NCI-H1417 treated with DMSO at 0.1 percent for 48 hours (cell line): ENCODE results near the gene TRAF7.
A peak's percentile ranks its signal among the peaks of the same experiment; 100 is the strongest.
"Not testable (repeated sequence)": the region's sequence is repeated elsewhere in the genome, so short reads cannot be mapped to it uniquely, and the experiment has no call there.

Source experiments
- DNase-seq: peaks from one replicate; lab custom pipeline; 2025; lab: John Stamatoyannopoulos, UW

TRAF7 gene

DNA sequence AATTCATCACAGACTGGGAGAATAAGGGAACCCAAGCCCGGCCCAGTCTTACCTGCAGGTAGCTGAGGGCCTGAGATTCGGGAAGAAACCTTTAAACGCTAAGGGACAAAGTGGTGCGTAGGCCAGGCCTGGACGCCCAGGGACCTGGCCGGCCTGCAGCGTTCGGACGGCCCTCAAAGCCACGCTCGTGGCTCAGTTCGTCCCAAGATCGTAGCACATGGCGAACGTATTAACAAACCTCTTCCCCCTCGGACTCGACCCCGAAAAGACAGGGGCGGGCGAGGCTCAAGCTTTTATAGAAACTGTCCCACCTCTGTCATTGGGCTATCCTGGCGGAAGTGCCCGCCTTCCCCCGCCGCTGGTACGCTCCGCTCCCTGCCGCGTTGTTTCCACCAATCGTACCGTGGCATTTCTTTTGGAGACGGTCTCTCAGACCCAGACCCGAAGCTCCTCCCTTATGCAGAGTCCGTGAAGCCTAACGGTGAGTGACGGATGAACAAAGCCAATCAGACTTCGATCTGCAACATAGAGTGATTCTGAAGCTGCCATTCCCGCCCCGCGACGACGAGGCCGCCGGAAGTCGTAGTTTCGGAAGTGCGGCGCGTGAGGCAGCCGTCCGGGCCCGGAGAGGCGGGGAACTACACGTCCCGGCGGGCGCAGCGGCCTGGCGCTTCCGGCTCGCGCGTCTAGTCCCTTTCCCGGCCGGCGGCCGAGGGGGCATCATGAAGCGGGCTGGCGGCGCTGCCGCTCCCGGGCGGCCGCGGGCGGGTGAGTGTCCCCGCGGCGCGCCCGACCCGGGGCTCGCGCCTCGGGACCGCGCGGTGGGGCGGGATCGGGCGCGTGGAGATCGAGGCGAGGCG is at the start of gene TRAF7:
Gene TRAF7 (plus strand): TSS at position 692 of the 860 bp plus-strand sequence. CDS start 8,139 bp downstream, outside the sequence.
- DNase-seq = peak; percentile 95

DNA sequence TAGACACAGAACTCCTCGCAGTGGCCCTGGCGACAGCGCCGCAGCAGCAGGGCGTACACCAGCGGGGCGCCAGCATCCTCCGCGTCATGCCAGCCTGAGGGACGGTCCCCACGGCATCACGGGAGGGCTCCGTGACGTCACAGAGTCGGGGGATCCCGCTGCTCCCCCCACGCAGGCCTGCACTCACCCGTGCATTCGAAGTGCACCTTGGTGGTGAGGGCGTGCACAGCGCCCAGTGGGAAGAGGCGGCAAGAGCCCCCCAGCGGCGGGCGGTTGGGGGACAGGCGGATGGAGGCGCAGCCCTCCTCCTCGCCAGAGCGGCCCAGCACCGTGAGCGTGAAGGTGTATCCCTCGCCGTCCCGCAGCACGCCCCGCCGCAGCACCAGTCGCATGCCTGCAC is 49.4 kb upstream of the TRAF7 start:
- not testable (repeated sequence) for DNase-seq

DNA sequence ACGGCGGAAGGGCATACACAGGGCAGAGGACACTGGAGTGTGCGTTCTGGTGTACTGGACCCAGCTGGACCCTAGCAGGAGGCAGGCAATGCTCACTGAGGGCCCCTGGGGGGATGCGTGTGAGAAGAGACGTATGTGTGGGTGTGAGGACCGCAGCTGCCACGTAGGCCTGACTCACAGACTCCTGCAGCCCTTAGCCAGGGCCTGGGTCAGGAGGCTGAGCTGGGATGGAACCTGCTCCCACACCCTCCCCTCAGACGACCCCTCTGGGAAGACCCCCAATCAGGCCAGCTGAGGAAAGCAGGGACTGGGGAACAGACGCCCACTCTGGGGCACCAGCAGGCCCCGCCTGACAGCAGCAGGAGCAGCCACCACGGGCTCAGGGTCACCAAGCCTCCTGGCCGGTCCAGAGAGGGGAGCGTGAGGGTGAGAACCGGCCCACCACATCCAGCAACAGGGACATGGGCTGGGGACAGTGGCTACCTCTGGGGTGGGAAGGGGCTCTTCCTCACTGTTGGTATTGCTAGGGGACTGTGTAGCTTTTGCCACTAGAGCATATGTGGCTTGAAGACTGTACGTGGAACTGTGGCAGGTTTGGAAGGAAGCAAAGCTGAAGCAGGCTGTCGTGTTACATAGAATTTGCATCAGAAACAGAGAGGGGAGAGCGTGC is 48.3 kb upstream of the TRAF7 start:
- not testable (repeated sequence) for DNase-seq

DNA sequence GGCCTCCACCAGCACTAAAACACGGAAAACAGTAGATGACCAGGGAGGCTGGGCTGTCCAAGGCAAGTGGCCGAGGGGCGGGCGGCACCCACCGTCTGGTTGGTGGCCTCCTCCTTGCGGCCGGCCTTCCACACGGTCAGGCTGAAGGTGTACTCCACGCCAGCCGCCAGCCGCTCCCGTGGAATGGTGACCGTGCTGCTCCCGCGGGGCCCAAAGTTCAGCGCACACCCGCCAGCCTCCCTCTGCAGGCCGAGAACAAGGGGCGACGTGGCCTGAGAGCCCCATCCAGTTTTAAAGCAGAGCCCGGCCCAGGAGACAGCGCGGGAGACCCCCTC is 47.8 kb upstream of the TRAF7 start:
- DNase-seq = not testable (repeated sequence)

DNA sequence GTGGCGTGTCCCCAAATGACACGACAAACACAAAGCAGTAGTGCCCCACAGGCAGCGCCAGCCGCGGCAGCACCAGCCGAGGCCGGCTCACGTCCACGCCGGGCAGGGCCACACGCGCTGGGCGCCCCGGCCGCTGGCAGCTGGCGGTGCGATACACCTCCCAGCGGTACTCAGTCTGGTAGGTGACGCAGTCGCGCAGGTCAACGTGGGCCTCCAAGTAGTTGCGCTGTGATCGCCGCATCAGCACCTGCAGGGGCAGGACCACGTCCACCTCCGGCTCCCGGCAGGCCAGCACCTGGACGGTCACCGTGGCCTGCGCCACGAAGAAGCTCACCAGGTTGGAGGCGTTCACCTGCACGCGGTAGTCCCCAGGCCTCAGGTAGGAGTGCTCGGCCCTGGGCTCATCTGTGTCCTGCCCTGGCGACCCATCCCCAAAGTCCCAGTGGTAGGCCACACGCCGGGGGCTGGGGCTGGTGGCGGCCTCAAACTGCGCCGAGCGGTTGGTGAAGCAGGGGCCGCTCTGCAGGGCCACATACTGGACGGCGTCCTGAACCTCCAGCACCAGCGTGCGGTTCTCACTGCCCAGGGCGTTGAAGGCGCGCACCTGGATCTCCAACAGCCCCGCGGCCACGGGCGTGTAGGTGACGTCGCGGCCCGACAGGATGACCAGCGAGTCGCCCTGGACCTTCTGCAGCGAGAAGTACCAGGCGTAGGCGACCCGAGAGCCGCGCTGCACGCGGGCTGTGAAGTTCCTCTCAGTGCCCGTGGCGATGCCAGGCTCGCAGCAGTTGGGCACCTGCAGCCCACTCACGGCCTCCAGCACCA is 46.9 kb upstream of the TRAF7 start:
- not testable (repeated sequence) for DNase-seq

DNA sequence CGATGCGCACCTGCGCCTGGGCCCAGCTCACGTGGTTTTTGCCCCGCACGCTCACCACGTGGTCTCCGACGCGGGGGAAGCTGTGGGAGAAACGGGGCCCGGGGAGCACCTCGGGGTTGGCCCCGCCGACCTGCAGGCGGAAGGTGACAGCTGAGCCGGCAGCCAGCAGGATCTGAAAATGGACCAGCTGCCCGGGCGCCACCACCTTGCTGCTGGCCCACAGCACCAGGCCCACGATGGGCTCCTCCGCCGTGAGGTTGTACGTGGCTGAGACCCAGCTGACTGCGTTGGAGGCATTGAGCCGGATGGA is 46.4 kb upstream of the TRAF7 start:
- DNase-seq = not testable (repeated sequence)

DNA sequence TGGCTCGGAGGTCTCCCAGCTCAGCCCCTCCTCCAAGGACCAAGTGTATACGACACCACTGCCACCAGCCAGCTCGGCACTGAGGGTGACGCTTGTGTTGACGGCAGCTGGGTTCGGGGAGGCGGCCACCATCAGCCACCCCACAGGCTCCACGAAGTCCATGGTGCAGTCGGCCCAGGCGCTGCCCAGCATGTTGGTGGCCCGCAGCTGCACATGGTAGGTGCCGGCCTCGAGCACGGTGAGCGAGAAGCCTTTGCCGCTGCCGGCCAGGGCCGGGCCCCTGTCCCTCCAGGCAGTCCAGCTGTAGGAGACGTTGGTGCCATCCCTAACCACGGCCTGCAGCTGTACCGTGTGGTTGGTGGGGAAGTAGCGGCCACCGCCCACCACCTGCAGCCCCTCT is 45.7 kb upstream of the TRAF7 start:
- not testable (repeated sequence) for DNase-seq

DNA sequence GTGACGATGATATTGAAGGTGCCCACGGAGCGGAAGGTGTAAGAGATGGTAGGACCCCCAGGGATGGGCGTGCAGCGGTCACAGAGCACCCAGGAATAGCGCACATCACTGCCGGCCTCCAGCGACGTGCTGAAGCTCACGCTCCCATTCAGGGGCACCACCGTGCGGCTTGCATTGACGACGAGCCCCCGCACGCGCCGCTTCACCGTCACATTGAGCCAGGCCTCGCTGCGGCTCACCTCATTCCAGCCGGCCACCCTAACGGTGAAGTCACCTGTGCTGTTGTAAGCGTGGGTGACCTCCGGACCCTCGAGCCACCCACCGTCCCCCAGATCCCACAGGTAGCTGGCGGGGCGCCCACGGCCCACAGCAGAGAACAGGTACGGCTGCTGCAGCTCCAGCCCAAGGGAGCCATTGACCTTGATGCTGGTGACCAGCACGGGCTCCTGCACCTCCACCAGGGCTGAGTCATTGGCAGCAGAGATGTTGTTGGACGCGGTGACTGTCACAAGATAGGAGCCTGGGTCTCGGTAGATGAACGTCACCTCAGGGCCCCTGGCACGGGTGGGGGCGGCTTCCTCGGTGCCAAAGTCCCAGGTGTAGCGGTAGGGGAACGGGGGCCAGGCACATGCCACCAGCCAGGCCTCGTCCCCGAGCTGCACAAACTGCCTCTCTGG is 45.1 kb upstream of the TRAF7 start:
- DNase-seq = not testable (repeated sequence)

DNA sequence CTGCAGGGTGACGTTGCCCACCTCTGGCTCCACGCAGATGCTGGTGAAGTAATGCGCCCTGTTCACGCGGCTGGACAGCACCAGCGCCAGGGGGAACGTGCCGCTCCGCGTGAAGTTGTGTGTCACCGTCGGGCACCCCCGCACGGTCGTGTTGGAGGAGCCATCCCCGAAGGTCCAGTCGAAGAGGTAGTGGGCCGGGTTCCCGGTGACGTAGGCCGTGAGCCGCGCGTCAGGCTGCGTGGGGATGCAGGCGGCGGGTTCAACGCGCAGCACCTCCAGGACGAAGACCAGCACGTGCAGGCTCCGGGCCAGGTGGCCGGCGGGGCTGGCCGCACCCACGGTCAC is 44.6 kb upstream of the TRAF7 start:
- DNase-seq = not testable (repeated sequence)

DNA sequence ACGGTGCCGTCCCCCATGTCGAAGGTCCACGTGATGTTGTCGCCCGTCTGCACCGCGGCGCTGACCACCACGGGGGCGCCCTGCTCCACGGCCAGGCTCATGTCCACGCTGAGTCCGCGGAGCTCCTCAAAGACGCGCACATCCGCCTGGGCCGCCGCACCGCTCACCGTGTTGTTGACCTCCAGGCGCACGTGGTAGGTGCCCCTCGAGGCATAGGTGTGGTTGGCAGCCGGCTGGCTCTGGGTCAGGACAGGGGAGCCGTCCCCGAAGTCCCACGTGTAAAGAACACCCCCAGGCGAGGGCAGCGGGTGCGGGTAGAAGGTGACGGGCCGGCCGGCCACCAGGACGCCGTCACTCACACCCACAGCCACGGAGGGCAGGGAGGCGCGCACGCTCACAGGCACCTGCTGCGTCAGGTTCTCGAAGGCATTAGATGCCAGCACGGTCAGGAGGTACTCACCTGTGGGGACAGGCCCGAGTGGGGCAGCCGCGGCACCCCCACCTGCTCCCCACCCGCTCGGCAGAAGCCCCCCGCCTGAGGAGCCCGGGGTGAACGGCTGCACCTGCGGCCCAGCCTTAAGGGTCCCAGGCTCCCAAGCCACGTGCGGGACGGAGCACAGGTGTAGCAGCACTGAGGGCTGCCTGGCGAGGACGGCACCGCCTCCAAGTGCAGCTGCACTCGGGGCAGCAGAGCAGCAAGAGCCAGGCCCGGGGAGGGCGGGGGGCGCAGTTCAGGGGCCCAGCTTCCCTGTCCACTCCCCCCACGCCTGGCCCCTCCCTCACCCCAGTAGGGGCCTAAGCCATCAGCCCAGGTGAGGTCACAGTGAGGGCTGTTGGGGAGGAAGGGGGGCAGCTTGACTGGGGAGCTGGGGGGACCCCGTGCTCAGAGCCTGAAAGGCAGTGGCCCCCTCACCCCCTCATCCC is 43.9 kb upstream of the TRAF7 start:
- not testable (repeated sequence) for DNase-seq

DNA sequence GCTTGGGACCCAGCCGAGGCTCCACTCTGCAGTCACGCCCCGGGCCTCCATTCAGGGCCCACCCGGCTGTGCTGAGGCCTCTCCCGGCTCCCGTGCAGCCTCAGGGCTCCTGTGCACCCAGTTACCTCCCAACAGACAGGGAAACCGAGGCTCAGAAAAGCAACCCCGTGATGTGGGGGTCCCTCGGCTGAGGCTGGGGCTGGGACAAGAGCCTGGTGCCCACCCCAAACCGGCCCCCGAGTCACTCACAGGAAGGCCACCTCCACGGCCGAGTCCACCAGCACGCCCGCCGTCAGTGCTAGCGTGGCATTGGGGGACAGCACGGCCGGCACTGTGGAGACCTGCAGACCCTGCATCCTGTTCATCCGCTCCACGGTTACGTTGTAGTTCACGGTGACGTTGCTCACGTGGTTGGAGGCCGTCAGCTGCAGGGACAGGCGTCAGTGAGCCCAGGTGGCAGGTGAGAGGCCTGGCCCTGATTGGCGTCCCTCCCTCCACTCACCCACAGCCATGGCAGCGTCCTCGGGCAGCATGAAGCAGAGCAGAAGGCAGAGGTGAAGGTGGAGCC is 43.0 kb upstream of the TRAF7 start:
- not testable (repeated sequence) for DNase-seq

DNA sequence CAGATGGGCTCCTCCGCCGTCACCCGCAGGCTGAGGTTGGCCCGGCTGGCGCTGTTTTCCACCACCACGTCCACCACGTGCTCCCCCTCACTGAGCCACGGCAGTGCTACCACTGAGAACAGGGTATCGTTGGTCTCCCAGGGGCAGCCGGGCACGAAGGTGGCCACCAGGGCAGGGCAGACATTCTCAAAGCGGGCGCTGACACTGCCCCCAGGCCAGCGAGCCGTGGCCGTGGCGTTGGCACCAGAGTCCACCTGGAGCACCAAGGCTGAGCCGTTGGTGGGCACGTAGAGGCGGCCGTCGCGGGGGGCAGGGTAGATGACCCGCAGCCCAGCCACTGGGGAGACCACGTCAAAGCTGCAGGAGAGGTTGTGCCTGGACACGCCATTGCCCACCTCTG is 41.4 kb upstream of the TRAF7 start:
- not testable (repeated sequence) for DNase-seq

DNA sequence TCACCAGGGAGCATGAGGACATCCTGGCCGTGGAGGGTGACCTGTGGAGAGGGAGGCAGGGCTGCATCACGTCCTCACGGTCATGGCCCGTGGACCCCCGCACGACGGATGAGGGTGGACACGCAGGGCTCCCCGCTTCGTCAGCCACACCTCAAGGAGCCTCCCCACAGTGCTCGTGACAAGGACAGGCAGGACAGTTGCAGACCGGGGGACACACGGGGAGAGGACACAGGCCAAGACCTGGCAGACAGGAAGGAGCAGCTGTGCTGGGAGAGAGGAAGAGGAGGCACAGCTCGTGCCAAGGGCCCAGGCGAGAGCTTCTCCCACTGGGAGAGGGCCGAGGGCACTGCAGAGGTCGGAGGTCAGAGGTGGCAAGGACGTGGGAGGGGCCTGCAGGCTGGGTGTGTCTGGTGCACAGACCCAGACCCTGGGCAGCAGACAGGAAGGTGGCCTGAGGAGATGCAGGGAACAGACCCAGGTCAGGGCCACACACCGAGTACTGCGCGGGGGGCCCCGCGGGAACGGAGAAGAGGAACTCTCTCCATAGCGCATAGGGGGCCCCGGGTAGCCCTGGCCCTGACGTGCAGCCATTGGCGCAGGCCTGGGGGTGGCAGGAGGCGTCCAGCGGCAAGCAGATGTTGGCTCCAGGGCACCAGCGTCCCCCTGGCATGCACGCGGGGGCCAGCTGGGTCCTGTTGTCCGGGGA is 40.5 kb upstream of the TRAF7 start:
- not testable (repeated sequence) for DNase-seq

DNA sequence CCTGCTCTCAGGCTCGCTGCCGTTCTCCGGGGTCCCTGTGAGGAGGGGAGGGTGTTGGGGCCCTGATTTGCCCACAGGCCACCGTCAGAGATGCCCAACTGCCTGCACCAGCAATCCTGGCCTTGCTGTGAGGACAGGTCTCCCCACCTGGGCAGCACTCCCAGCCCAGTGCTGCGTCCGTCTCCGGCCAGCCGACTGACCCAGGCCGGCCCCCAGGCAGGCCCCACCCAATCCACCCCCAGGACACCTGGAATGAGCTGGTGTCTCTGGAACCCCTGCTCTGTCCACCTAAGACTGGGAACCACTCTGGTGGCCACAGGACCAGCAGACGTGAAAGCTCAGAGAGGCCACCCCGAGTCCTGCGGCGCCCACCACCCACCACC is 40.0 kb upstream of the TRAF7 start:
- no peak for DNase-seq

DNA sequence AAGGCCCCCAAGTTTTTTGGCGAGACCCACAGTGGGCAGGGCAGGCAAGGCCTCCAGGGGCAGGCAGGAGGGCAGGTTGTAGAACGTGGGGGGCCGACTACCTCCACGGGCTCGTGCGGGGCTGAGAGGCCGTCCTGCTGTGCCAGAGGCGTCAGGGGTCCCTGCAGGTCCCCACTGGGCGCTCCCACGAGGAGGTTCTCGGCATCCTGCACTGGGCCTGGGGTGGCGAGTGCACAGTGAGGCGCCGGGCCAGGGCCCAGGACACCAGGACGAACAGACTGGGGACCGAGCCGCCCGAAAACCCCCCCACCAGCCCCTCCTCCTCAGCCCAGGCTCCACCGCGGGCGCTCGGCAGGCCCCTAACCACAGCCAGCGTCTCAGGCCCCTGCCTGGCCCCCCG is 39.2 kb upstream of the TRAF7 start:
- DNase-seq = not testable (repeated sequence)

DNA sequence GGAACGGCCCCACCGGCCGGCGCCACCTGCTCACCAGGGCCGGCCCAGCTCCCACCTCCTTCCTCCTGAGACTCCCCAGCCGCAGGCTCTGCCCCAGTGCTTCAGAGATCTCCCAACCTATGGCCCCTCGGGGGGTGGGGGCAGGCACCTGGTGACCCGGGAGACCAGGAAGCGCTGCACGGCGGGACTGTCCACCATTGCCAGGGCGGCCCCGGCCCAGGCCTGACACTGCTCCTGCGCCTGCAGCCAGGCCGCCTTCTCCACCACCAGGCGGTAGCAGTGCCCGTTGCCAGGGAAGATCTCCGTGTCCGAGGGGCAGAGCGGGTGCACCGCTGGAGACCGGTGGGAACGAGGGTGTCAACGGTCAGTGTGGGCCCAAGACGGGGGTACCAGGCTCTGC is 38.2 kb upstream of the TRAF7 start:
- not testable (repeated sequence) for DNase-seq

DNA sequence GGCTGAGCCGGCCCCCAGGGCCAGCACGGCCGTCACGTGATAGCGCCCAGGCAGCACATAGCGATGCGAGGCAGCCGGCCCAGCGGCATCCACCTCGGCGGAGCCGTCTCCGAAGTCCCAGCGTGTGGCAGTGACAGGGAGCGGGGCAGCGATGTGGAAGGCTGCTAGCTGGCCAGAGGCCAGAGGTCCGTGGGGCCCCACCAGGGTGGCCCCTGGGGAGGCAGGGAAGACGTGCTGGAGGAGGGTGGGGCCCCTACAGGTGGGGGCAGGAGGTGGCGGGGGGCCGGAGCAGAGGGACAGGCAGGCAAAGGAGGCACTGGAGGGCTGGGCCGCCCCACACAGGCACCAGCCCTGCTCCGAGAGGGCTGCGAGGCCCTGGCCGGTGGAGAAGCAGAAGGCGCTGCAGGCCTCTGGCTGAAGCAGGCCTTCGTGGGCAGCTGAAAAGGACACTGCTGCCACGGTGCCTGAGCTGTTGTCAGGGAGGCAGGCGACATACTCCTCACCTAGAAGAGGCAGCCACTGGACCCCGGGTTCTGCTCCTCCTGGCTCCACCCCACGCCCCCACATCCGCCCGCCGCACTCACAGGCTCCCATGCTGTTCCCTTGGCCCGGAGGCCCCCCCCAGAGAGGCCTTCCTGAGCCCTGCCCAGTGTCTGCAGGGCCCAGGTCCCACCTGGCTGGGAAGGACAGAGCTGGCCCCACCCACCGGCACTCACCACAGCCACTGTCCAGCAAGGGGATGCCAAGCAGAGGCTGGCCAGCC is 37.4 kb upstream of the TRAF7 start:
- not testable (repeated sequence) for DNase-seq

DNA sequence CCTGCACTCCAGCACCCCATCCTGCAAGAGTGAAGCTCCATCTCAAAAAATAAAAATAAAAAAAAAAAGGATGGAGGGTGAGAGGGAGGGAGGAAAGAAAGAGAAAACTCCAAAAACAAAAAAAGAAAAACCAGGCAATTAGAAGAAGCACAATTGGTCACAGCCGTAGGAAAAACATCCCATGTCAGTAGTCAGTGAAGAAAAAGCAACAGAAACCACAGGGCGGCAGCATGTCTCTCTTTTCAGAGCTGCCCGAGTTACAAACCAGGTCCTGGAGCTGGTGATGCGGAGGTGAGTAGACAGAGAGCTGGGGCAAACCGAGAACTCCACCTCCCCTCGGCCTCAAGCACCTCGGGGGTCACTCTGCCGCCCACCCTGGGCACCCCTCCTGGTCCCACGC is 34.3 kb upstream of the TRAF7 start:
- DNase-seq = not testable (repeated sequence)

DNA sequence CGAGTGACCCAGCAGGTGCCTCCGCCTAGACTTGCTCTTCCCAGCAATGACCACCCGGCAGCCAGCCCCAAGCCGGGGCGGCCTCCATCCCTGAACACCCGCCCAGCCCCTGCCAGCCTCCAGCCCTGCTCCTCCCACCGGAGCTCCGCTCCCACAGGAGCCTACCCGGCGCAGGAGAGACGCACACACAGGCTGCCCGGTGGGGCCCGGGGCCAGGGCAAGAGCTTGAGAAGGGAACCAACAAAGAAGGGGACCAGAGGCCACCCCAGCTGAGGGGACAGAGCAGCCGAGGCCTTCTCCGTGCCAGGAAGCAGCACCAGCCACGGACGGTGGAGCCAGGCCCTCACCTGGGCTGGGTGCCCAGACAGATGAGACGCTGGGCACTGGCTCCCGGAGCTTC is 33.7 kb upstream of the TRAF7 start:
- no peak for DNase-seq
